DND-41 (cell line): ENCODE measurements around the gene CERS6.

Experiments
- ATAC-seq: fragments of 200-7000 bp; cut with Tn5 transposase; 3 replicates; pipeline ENCODE4 v1.9.1; 2021; ENCODE audit warnings: low read depth; ENCODE audit not compliant: insufficient read depth
- DNase-seq: peaks from one replicate; pipeline ENCODE4 v3.0.0-alpha.2; 2020
- H2AFZ ChIP-seq: 2 replicates; pipeline ENCODE4 v1.6.0; 2012; ENCODE audit warnings: low read depth, low read length
- H3K27ac ChIP-seq: 2 replicates; pipeline ENCODE4 v1.5.1; 2012; ENCODE audit warnings: low read length, inconsistent platforms
- H3K27me3 ChIP-seq: fragments of 200-600 bp; sonication (generic); 2 replicates; pipeline ENCODE4 v1.6.0; 2012; ENCODE audit warnings: low read length, mild to moderate bottlenecking, inconsistent platforms; ENCODE audit not compliant: insufficient read depth, poor library complexity
- H3K36me3 ChIP-seq: 2 replicates; pipeline ENCODE4 v1.5.1; 2012; ENCODE audit warnings: low read length, inconsistent platforms; ENCODE audit not compliant: insufficient read depth
- H3K4me1 ChIP-seq: 2 replicates; pipeline ENCODE4 v1.5.1; 2012; ENCODE audit warnings: mild to moderate bottlenecking, low read length; ENCODE audit not compliant: insufficient read depth
- H3K4me2 ChIP-seq: 2 replicates; pipeline ENCODE4 v1.6.0; 2012; ENCODE audit warnings: mild to moderate bottlenecking, moderate library complexity, low read length, inconsistent platforms; ENCODE audit not compliant: insufficient read depth
- H3K4me3 ChIP-seq, 2 experiments: fragments of 200-600 bp in 1 of 2; shearing (Covaris generic) in 1 of 2; 2 replicates each; pipeline ENCODE4 v1.5.1; 2012 to 2016; ENCODE audit warnings: inconsistent platforms in 2 of 2, low read length in 2 of 2, mild to moderate bottlenecking in 2 of 2, low read depth in 1 of 2, moderate library complexity in 1 of 2
- H3K79me2 ChIP-seq: 2 replicates; pipeline ENCODE4 v1.6.0; 2012; ENCODE audit warnings: low read length, inconsistent platforms; ENCODE audit not compliant: insufficient read depth
- H3K9ac ChIP-seq: 2 replicates; pipeline ENCODE4 v1.6.0; 2012; ENCODE audit warnings: low read depth, mild to moderate bottlenecking, inconsistent platforms, low read length, moderate library complexity
- H3K9me3 ChIP-seq: 2 replicates; pipeline ENCODE4 v1.5.1; 2012; ENCODE audit warnings: low read length, moderate library complexity, mild to moderate bottlenecking, inconsistent platforms; ENCODE audit not compliant: insufficient read depth, severe bottlenecking
- H4K20me1 ChIP-seq: 2 replicates; pipeline ENCODE4 v1.6.0; 2012; ENCODE audit warnings: low read length; ENCODE audit not compliant: insufficient read depth
- CTCF ChIP-seq: IDR thresholded peaks from 2 replicates; pipeline ENCODE4 v1.5.1; 2012; ENCODE audit warnings: borderline replicate concordance, low read length, moderate library complexity, mild to moderate bottlenecking; ENCODE audit not compliant: poor library complexity, severe bottlenecking; ENCODE audit errors: extremely low read depth
- EZH2 ChIP-seq: IDR thresholded peaks from 3 replicates; pipeline ENCODE4 v1.6.1; 2012; ENCODE audit warnings: borderline replicate concordance, low read depth, mild to moderate bottlenecking, moderate library complexity, low read length, inconsistent platforms; ENCODE audit not compliant: severe bottlenecking

CERS6 gene

DNA sequence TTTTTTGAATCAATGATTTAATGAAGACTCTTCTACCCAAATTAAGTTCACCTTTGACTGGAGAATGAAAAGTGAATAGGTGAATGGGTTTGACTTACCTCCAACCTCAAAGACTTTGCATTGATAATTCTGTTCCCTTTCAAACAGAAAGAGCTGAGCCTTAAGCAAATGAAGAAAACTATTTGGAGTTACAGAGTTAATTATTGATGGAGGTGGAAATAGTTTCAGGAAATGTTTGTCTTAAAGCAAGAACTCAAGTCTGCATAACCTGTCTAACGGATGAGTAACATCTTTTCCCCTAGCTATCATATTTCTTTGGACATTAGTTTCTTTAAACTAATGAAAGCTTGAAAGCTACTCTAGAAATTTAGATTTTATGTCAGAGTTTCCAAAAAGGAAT, 166.5 kb downstream of the CERS6 start:
- no peak for ATAC-seq
- Histone ChIP-seq H3K4me1 (no peaks in the 10 kb centered on the region), H3K36me3 (no peaks in the 10 kb centered on the region), H3K27me3 (no peaks in the 10 kb centered on the region), H3K9ac (no peak overlapping the region), H3K27ac (no peak overlapping the region), H3K4me3 (no peak overlapping the region), H3K79me2 (no peaks in the 10 kb centered on the region), H2AFZ (no peak overlapping the region), H3K4me2 (no peak overlapping the region), H4K20me1 (no peaks in the 10 kb centered on the region), H3K9me3 (no peaks in the 10 kb centered on the region)
- DNase-seq, result no peak
- no peak for TF ChIP-seq EZH2

DNA sequence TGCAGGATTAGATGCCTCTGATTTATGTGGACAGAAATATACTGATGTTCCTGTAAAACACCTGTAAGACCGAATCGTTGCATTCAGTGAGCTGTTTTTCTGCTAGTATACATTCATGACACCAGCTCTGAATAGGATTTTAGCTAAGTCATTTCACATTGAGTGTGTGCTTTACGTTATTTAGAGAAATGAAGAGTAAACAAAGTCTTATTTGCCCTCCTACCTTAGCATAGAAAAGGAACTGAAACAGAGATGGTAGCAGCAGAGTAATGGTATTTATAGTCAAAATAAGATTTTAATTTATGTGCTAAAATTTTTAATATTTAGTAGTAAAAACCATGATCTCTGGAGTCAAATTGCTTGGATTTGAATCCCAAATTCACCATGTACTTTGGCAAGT, 168.0 kb downstream of the CERS6 start:
- no peak overlapping the region for H3K9ac ChIP-seq
- DNase-seq (no peak), ATAC-seq (no peak)
- no peaks in the 10 kb centered on the region for H3K27me3 ChIP-seq
- H3K27ac ChIP-seq, result no peak overlapping the region
- no peaks in the 10 kb centered on the region for H3K79me2 ChIP-seq
- no peak for TF ChIP-seq CTCF
- TF ChIP-seq EZH2, result no peak
- no peaks in the 10 kb centered on the region for H3K4me1 ChIP-seq
- H3K9me3 ChIP-seq, result no peaks in the 10 kb centered on the region
- no peak overlapping the region for H3K4me3 ChIP-seq
- H2AFZ ChIP-seq, result no peak overlapping the region
- H3K4me2 ChIP-seq, result no peak overlapping the region
- H3K36me3 ChIP-seq, result no peaks in the 10 kb centered on the region
- H4K20me1 ChIP-seq, result no peaks in the 10 kb centered on the region

DNA sequence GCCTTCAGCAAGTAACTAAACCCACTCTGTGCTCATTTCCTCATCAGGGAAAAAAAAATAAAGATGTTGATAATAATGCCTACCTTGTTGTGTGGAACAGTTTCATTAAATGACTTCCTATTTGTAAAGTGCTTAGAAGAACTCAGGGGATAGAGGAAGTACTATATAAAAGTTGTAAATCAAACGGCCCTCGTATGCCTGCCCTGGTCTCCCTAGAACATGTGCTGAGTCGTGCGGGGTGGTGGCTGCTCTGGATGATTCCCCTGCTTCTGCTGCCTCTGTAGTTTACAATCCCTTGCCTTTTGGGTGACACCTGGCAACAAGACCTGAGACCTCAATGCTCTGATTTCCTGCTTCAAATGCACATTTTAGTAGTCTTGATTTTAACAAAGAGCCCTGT, 170.0 kb downstream of the CERS6 start:
- Histone ChIP-seq H3K4me2 (no peak overlapping the region), H3K4me1 (no peaks in the 10 kb centered on the region), H4K20me1 (no peaks in the 10 kb centered on the region), H3K27ac (no peak overlapping the region), H3K9me3 (no peaks in the 10 kb centered on the region), H3K36me3 (no peaks in the 10 kb centered on the region), H3K27me3 (no peaks in the 10 kb centered on the region), H3K79me2 (no peaks in the 10 kb centered on the region), H3K9ac (no peak overlapping the region), H2AFZ (no peak overlapping the region), H3K4me3 (no peak overlapping the region)
- TF ChIP-seq CTCF (no peak), EZH2 (no peak)
- ATAC-seq, result no peak
- DNase-seq, result no peak

DNA sequence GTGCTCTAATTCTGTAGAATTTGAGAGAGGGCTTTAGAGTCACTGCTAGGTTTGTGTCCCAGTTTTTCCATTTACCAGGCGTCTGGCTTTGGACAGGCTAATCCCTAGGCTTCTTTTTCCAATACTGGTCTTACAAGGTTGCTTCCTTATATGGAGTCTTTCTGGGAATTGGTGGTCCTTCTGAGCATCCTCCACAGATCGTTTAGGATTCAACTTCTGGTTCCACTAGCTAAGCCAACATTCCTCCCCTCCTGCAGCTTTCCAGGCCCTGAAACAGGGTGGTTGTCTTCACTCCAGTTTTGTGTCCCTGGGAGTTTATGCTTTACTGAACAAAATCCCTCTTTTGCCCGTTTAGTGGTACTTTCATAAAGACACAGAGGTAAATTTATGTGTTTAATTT, 170.6 kb downstream of the CERS6 start:
- no peaks in the 10 kb centered on the region for H4K20me1 ChIP-seq
- DNase-seq (no peak), ATAC-seq (no peak)
- TF ChIP-seq EZH2, result no peak
- no peak for TF ChIP-seq CTCF
- no peak overlapping the region for H3K4me2 ChIP-seq
- no peak overlapping the region for H3K4me3 ChIP-seq
- H3K36me3 ChIP-seq, result no peaks in the 10 kb centered on the region
- H3K79me2 ChIP-seq, result no peaks in the 10 kb centered on the region
- no peak overlapping the region for H3K9ac ChIP-seq
- H2AFZ ChIP-seq, result no peak overlapping the region
- no peaks in the 10 kb centered on the region for H3K9me3 ChIP-seq
- no peaks in the 10 kb centered on the region for H3K4me1 ChIP-seq
- H3K27me3 ChIP-seq, result no peaks in the 10 kb centered on the region
- no peak overlapping the region for H3K27ac ChIP-seq
